HCT116 (cell line): ENCODE data around the gene ABCC8. TPM values are rescaled to one million over a fixed set of nuclear protein-coding genes. Genes with fewer than 3 reads are reported as not detected.

ENCODE experiments used
- ATAC-seq: fragments of 200-7000 bp; cut with Tn5 transposase; 2 replicates; pipeline ENCODE4 v1.9.1; 2020; ENCODE audit warnings: mild to moderate bottlenecking, moderate library complexity
- BruUV-seq: library from RNA; stranded (reverse); fragments of 400-500 nt; replicated peaks from 2 replicates; lab custom pipeline; 2021; lab: Mats Ljungman, UMichigan
- CTCF ChIA-PET: fragments of 300-600 bp; sonication (Branson Sonifier 250); formaldehyde crosslinking; loops from one replicate; lab custom pipeline; 2021; ENCODE audit warnings: antibody characterized with exemption; lab: Charles Lee
- POLR2A ChIA-PET: fragments of 300-600, 350-600 bp; sonication (Branson Sonifier 250); formaldehyde crosslinking; loops from one replicate; lab custom pipeline; 2021; ENCODE audit warnings: antibody characterized with exemption; lab: Charles Lee
- RAD21 ChIA-PET, 2 experiments: fragments of 300-600 bp; sonication (Branson Sonifier 250); formaldehyde crosslinking; loops; one replicate each; lab custom pipeline; 2023; ENCODE audit warnings: low total read pairs in 2 of 2; ENCODE audit not compliant: uncharacterized antibody in 2 of 2, unreplicated experiment in 2 of 2, low non-redundant PET in 1 of 2; lab: Charles Lee
- DNase-seq: peaks from one replicate; pipeline ENCODE4 v3.0.0-alpha.2; 2010; ENCODE audit warnings: low read depth, low spot score
- H2AFZ ChIP-seq: fragments of 200-600 bp; shearing (Covaris generic), sonication (generic); 2 replicates; pipeline ENCODE4 v1.6.1; 2017; ENCODE audit warnings: low read depth, mixed run types, mixed read lengths, antibody characterized with exemption, low read length; ENCODE audit not compliant: poor library complexity, severe bottlenecking
- H3K27ac ChIP-seq: 2 replicates; pipeline ENCODE4 v1.5.1; 2012; ENCODE audit warnings: low read depth, low read length
- H3K27me3 ChIP-seq: fragments of 200-600 bp; sonication (generic); 2 replicates; pipeline ENCODE4 v1.6.1; 2016; ENCODE audit warnings: mixed run types, low read length, mixed read lengths; ENCODE audit not compliant: insufficient read depth
- H3K36me3 ChIP-seq, 2 experiments: fragments of 200-500 bp in 1 of 2; fragments of 200-600 bp in 1 of 2; sonication (Bioruptor generic) in 1 of 2; sonication (generic) in 1 of 2; 2 replicates each; pipeline versions ENCODE4 v1.5.1 to v1.6.1; 2014 to 2016; ENCODE audit warnings: low read length in 2 of 2, inconsistent platforms in 1 of 2, mixed read lengths in 1 of 2, mixed run types in 1 of 2; ENCODE audit not compliant: insufficient read depth in 2 of 2, control insufficient read depth in 1 of 2
- H3K4me1 ChIP-seq, 2 experiments: fragments of 200-600 bp in 1 of 2; sonication (generic) in 1 of 2; 2 replicates each; pipeline versions ENCODE4 v1.5.1 to v1.6.1; 2012 to 2017; ENCODE audit warnings: low read length in 2 of 2, inconsistent platforms in 1 of 2, mild to moderate bottlenecking in 1 of 2, mixed read lengths in 1 of 2, mixed run types in 1 of 2, moderate library complexity in 1 of 2; ENCODE audit not compliant: insufficient read depth in 2 of 2, control insufficient read depth in 1 of 2
- H3K4me2 ChIP-seq: fragments of 200-600 bp; sonication (generic); 2 replicates; pipeline ENCODE4 v1.6.1; 2017; ENCODE audit warnings: mixed run types, low read length, mixed read lengths
- H3K4me3 ChIP-seq, 2 experiments: fragments of 200-600 bp in 1 of 2; sonication (generic) in 1 of 2; replicated peaks in 1 of 2; 2 replicates each; pipeline ENCODE4 v1.5.1; 2011 to 2016; ENCODE audit warnings: low read length in 2 of 2, control low read depth in 1 of 2, low read depth in 1 of 2, mild to moderate bottlenecking in 1 of 2, mixed read lengths in 1 of 2, mixed run types in 1 of 2
- H3K79me2 ChIP-seq: fragments of 200-600 bp; sonication (generic); 2 replicates; pipeline ENCODE4 v1.6.1; 2017; ENCODE audit warnings: mild to moderate bottlenecking, mixed run types, low read length, moderate library complexity, mixed read lengths; ENCODE audit not compliant: insufficient read depth
- H3K9ac ChIP-seq: fragments of 200-600 bp; sonication (generic); 2 replicates; pipeline ENCODE4 v1.6.1; 2016; ENCODE audit warnings: low read length, mixed read lengths
- H3K9me2 ChIP-seq: fragments of 200-600 bp; sonication (generic), shearing (Covaris generic); 2 replicates; pipeline ENCODE4 v1.6.1; 2017; ENCODE audit warnings: mixed run types, mild to moderate bottlenecking, moderate library complexity; ENCODE audit not compliant: insufficient read depth
- H3K9me3 ChIP-seq, 2 experiments: fragments of 200-500 bp in 1 of 2; fragments of 200-600 bp in 1 of 2; sonication (Bioruptor generic) in 1 of 2; sonication (generic) in 1 of 2; 2 replicates each; pipeline ENCODE4 v1.6.1; 2014 to 2017; ENCODE audit warnings: low read length in 2 of 2, mixed read lengths in 2 of 2, inconsistent platforms in 1 of 2, low read depth in 1 of 2, mild to moderate bottlenecking in 1 of 2, mixed run types in 1 of 2, moderate library complexity in 1 of 2; ENCODE audit not compliant: control insufficient read depth in 1 of 2, insufficient read depth in 1 of 2
- H4K20me1 ChIP-seq: fragments of 200-600 bp; sonication (generic), shearing (Covaris generic); 2 replicates; pipeline ENCODE4 v1.6.1; 2017; ENCODE audit warnings: mixed run types, mild to moderate bottlenecking, moderate library complexity; ENCODE audit not compliant: insufficient read depth
- CBX3 ChIP-seq: IDR thresholded peaks from 2 replicates; pipeline ENCODE4 v1.6.1; 2012; ENCODE audit warnings: low read depth
- CEBPB ChIP-seq: IDR thresholded peaks from 2 replicates; pipeline ENCODE4 v1.6.1; 2012; ENCODE audit warnings: low read depth
- ELF1 ChIP-seq: IDR thresholded peaks from 2 replicates; pipeline ENCODE4 v1.6.1; 2012; ENCODE audit warnings: low read depth, borderline replicate concordance
- FOSL1 ChIP-seq: IDR thresholded peaks from 2 replicates; pipeline ENCODE4 v1.6.1; 2012; ENCODE audit warnings: low read depth
- JUND ChIP-seq: IDR thresholded peaks from 2 replicates; pipeline ENCODE4 v1.6.1; 2012
- POLR2A ChIP-seq: IDR thresholded peaks from 2 replicates; pipeline ENCODE4 v1.7.0; 2011; ENCODE audit warnings: borderline replicate concordance; ENCODE audit not compliant: insufficient read depth, insufficient read length; ENCODE audit errors: extremely low read depth
- TCF7L2 ChIP-seq: IDR thresholded peaks from 2 replicates; pipeline ENCODE4 v1.7.0; 2011; ENCODE audit warnings: borderline replicate concordance, inconsistent platforms; ENCODE audit not compliant: insufficient read depth, insufficient read length; ENCODE audit errors: extremely low read depth
- ZFX ChIP-seq: fragments of 450-650 bp; IDR thresholded peaks from 2 replicates; pipeline ENCODE4 v1.6.1; 2017
- ZNF274 ChIP-seq: fragments of 200-500 bp; sonication (Bioruptor generic); IDR thresholded peaks from 2 replicates; pipeline ENCODE4 v1.6.1; 2014; ENCODE audit warnings: mild to moderate bottlenecking, low read depth, low read length, inconsistent platforms
- intact Hi-C: fragments of 100-400 bp; cut with micrococcal nuclease; formaldehyde crosslinking; loops from 2 replicates; pipeline ENCODE4 v1.10.0; 2022
- total RNA-seq: library from RNA; stranded (reverse); gene quantifications from one replicate; pipeline ENCODE4 v1.2.1, GENCODE V29; 2021; ENCODE audit not compliant: unreplicated experiment
- TF ChIP-seq, protein P1 (sequence below), 3 experiments: fragments of 200-600 bp in 1 of 3; sonication (generic) in 1 of 3; IDR thresholded peaks in 2 of 3; conservative IDR thresholded peaks in 1 of 3; 2 replicates each; pipeline ENCODE4 v1.5.1; 2012 to 2017; ENCODE audit warnings: low read depth in 2 of 3, low read length in 2 of 3, antibody characterized with exemption in 1 of 3, borderline replicate concordance in 1 of 3, control low read depth in 1 of 3, mild to moderate bottlenecking in 1 of 3, mixed read lengths in 1 of 3, mixed run types in 1 of 3, moderate library complexity in 1 of 3; ENCODE audit not compliant: insufficient read depth in 1 of 3
- TF ChIP-seq, protein P2 (sequence below): IDR thresholded peaks from 2 replicates; pipeline ENCODE4 v1.6.1; 2012

ABCC8 gene
- total RNA-seq, 1 experiment from 2014 or later, result 0.39 TPM

DNA sequence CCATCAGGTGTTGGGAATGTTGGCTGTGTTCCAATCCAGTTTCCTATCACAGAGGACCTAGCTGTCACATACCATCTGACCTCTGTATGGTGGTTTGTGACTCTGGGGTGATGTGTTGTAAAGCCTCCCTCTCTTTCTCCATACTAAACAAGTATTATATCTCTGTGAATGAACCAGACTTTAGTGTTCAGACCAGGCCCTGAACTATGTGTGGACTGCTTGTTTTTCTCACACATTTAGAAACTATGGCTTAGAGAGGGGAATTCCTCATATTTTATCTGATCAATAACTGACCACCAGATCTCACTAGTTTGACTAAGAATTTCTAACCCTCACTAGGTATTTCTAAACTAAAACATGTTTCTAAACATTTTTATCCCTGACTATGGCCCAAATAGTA lies 107.6 kb downstream of the ABCC8 start:
- Histone ChIP-seq H3K9me3 (peaks cover 23 to 49% of the 10 kb centered on the region in 2 experiments; a peak in 2 of 4 replicates), H3K79me2 (no peaks in the 10 kb centered on the region), H3K9ac (no peak overlapping the region), H3K4me3 (no peak overlapping the region), H3K9me2 (no peaks in the 10 kb centered on the region), H3K27ac (no peak overlapping the region), H3K36me3 (0 out of 4 replicates have a peak, but pooled peaks cover 0 to 9% of the 10 kb centered on the region in 2 experiments), H4K20me1 (no peaks in the 10 kb centered on the region), H3K4me1 (no peaks in the 10 kb centered on the region), H2AFZ (no peak overlapping the region), H3K4me2 (no peak overlapping the region), H3K27me3 (no peaks in the 10 kb centered on the region)
- ChIA-PET RAD21 (no interaction called here), POLR2A (no interaction called here), CTCF (no interaction called here)
- TF ChIP-seq, protein P1, sequence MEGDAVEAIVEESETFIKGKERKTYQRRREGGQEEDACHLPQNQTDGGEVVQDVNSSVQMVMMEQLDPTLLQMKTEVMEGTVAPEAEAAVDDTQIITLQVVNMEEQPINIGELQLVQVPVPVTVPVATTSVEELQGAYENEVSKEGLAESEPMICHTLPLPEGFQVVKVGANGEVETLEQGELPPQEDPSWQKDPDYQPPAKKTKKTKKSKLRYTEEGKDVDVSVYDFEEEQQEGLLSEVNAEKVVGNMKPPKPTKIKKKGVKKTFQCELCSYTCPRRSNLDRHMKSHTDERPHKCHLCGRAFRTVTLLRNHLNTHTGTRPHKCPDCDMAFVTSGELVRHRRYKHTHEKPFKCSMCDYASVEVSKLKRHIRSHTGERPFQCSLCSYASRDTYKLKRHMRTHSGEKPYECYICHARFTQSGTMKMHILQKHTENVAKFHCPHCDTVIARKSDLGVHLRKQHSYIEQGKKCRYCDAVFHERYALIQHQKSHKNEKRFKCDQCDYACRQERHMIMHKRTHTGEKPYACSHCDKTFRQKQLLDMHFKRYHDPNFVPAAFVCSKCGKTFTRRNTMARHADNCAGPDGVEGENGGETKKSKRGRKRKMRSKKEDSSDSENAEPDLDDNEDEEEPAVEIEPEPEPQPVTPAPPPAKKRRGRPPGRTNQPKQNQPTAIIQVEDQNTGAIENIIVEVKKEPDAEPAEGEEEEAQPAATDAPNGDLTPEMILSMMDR (IDR thresholded peaks at IDR 0.05 in 2 of 3, conservative IDR thresholded peaks at IDR 0.05 in 1 of 3; ENCODE audit: borderline replicate concordance in 1 of 3, insufficient read depth in 1 of 3, low read depth in 2 of 3, low read length in 2 of 3), result no peak
- TF ChIP-seq ZNF274 (no peak), FOSL1 (no peak), POLR2A (no peak), TCF7L2 (no peak), JUND (no peak), ZFX (no peak), CEBPB (no peak), ELF1 (no peak), CBX3 (no peak)
- TF ChIP-seq, protein P2, sequence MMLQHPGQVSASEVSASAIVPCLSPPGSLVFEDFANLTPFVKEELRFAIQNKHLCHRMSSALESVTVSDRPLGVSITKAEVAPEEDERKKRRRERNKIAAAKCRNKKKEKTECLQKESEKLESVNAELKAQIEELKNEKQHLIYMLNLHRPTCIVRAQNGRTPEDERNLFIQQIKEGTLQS, result no peak
- no TSS peak for BruUV-seq
- ATAC-seq, result no peak
- DNase-seq, result no peak
- intact Hi-C loops, result no loop called here
